SK-N-MC (cell line): ENCODE measurements around the gene POU6F2.

Experiments used
- EZH2 ChIP-seq: fragments of 200-600 bp; sonication (generic); IDR thresholded peaks from one replicate; pipeline ENCODE4 v1.6.1; 2017; ENCODE audit warnings: antibody characterized with exemption
- POLR2AphosphoS5 ChIP-seq: IDR thresholded peaks from 2 replicates; pipeline ENCODE4 v1.6.1; 2012; ENCODE audit warnings: mild to moderate bottlenecking, low read depth, low read length, borderline replicate concordance

GRCh38 chr7:39402034-39402433 lies 424.3 kb downstream of the POU6F2 start:
- TF ChIP-seq POLR2AphosphoS5: no peak
- TF ChIP-seq EZH2: no peak
